Measurements from ENCODE around the gene DSE.

The DSE gene

DNA sequence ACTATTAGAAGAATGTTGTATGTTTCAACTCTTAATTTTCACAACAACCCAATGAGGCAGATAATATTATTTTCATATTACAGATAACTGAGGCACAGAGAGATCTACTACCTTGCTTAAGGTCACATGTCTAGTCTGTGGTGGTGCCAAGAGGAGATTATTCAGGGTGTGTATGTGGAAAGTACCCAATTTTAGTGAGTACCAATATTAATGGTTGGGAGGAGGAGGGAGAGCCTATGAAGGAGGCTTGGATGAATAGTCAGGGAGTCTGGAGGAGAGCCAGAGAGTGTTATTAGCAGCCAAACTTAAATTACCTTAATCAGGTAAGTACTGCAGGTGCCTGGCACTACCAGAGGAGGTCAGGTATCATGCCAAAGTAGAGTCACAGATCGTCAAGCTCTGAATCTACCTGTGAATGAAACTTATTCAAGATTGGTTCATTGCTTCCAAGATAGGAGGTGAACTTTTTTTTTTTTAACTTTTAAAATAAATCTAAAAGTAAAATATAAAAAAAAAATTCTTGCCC, 79.5 kb downstream of the DSE start:
- DNase-seq, result no peak

GRCh38 chr6:116450769-116451740, 80.3 kb downstream of the DSE start:
- no peak for DNase-seq

DNA sequence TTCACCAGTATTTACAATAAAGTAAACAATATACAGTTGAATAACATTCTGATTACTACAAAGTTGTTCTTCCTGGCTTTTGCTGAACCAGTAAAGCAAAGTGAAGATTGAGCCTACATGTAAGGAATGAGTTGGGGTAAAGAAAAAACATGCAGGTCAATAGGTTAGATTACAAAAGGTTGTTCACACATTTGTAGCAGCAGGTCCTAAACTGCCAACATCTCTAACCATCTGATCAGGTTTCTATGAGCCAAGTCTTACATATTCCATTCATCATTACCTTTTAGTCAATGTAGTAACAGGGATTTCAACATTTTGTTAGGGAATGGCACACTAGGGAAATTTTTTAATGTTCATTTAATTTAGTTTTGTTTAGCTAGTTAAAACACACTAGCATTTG, 81.2 kb downstream of the DSE start:
- no peak for DNase-seq

GRCh38 chr6:116452531-116452930, 81.8 kb downstream of the DSE start:
- DNase-seq, result no peak

- DNase-seq, result no peak
These were observed 85.4 kb downstream of the DSE start for GRCh38 chr6:116456106-116456505.

GRCh38 chr6:116456927-116457326, 86.2 kb downstream of the DSE start:
- DNase-seq, result no peak

GRCh38 chr6:116458264-116458663, 87.5 kb downstream of the DSE start:
- no peak for DNase-seq

GRCh38 chr6:116459927-116460326, 89.2 kb downstream of the DSE start:
- DNase-seq, result no peak

GRCh38 chr6:116461331-116461931, 90.7 kb downstream of the DSE start, which contains the start of gene CALHM6:
Gene CALHM6 (plus strand): TSS chr6:116461375. CDS start chr6:116461930, 555 bp downstream.
- DNase-seq, result no peak

- DNase-seq, result no peak
These were observed 91.5 kb downstream of the DSE start for GRCh38 chr6:116461932-116462885.

- DNase-seq, result no peak
These were observed 92.6 kb downstream of the DSE start for GRCh38 chr6:116463301-116463700.

GRCh38 chr6:116465246-116465645, 94.5 kb downstream of the DSE start:
- no peak for DNase-seq

- no peak for DNase-seq
These were observed 96.3 kb downstream of the DSE start for GRCh38 chr6:116467096-116467495.

- DNase-seq, result no peak
These were observed 96.8 kb downstream of the DSE start for GRCh38 chr6:116467514-116467913.

- DNase-seq, result no peak
These were observed 97.5 kb downstream of the DSE start for GRCh38 chr6:116468293-116468692.

- no peak for DNase-seq
These were observed 100.8 kb downstream of the DSE start for GRCh38 chr6:116471531-116471930.

- no peak for DNase-seq
These were observed 102.0 kb downstream of the DSE start for GRCh38 chr6:116472706-116473105.

DNA sequence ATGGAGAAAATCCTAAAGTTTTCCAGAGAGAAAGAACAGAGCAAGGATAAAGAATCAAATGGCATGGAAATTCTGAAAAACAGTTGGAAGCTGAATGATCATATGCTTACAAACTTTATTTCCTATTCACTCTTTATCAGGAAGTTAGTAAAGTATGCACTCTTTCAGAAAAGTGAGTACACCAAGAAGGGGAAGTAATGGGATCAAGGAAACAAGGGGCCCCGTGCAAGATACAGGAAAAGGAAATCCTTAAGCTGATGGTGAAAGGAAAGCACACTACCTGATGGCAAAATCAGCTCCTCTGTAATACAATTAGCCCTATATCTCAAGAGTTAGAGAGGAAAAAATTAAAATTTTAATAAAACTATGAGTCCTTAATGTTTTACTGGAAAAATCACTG, 104.4 kb downstream of the DSE start:
- no peak for DNase-seq

DNA sequence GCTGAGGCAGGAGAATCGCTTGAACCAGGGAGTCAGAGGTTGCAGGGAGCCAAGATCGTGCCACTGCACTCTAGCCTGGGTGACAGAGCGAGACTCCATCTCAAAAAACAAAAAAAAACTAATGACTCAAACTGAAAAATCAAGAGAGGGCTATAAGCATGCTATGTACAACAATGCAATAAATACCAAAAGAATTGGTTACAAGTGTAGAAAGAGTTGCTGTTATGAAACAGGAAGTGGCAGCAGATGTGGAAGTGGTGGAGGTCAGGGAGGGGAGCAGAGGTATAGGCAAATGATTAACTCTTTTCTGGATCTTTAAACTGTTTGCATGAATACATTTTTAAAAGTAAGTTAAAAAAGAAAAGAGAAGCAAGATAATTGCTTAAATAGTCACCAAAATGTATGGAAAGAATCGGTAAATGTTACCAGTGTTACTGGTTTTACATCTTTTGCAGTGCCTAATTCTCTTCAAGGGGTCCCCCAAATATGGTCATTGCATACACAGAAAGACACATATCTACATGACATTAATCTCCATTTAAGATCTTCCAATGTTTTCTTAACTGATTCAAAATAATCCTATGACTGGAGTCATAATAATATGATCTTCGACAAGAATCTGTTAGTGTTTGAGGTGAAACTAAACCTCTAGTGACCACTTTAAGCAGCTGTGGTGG, 105.4 kb downstream of the DSE start:
- DNase-seq, result no peak

DNA sequence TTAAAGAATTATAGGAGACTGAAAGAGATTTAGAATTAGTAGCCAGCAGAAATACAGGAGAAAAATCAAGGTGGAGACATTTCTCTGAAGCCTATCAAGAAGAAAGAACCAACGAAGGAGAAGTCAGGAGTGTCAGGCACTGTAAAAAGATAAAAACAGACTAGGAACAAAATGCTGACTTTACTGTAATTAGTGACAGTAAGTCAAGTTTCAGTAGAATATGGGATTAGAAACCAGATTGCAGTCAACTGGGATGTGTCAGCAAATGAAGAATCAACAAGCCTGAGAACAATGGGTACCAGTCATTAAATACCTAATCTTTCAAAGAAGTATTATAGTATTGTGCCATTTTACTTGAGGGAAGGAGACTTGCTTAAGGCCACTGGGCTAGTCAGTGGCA, 112.0 kb downstream of the DSE start:
- no peak for DNase-seq

- DNase-seq, result no peak
These were observed 112.9 kb downstream of the DSE start for GRCh38 chr6:116483616-116484015.

DNA sequence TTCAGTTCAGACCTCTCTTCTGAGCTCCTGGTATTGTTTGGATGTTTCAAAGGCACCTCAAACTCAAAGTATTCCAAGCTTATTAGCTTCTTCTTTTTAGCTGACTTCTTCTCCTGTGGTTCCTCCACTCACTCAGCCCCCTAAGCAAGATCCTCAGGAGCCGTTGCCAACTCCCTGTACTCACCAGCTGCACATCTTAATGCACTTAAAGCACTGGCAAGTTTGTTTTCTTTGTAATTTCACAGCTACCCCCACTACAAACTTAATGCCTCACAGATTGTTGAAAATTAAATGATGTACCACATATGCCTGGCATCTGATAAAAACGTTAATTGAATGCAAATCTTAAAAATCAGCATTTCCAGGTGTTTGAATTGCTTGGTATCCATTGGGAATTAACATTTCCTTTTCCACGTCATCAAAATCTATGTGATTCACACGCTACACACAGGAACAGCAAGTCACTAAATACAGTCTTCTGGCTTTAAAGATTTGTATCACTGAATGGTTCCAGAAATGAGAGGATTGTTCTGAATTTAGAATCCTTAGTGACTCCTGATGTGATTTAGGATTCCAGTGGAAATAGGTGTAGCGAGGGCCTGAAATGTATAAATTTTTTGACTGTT, 114.9 kb downstream of the DSE start:
- DNase-seq, result no peak
